GM12872 (cell line): ENCODE results near the gene CFAP92.

ENCODE experiments used
- TF ChIP-seq, protein P1 (sequence below): IDR thresholded peaks from 3 replicates; pipeline ENCODE4 v1.5.1; 2011; ENCODE audit warnings: low read depth, mild to moderate bottlenecking, low read length, moderate library complexity; ENCODE audit not compliant: insufficient read depth

CFAP92 gene

DNA sequence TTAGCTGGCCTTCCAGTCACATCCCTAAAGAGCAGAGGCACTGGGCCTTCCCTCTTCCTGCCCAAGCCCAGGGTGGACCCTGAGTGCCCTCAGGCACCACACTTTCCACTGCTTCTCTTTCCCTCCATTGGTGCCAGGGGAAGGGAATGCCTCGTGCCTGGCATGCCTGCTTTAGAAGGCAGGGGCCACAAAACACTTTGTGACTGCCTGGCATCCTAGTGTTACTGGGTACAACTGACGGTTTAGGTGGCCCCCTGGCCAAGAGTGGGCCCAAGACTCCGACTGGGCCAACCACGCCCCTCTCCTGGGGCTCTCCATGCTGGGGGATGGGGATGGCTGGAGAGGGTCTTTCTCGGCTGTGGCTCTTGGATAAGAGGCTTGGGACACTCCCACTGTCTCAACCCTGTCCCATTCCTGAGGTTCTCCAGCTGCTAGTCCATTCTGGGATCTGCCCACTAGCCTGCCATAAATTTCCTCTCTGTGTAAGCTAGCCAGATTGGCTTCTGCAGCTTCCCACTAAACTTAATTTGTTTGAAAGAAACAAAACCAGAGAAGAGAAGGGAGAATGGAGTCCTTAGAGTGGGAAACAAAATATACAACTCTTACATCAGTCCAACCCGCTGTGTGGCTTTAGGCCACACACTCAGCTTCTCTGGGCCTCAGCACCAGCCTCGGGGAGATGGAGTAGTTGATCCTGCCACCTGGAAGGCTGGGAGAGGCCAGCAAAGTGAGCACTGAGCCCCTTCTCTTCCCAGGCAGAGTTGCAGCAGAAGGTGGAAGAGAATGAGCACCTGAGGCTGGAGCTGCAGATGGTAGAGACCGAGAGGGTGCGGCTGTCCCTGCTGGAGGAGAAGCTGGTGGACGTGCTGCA lies 42.6 kb upstream of the CFAP92 start:
- TF ChIP-seq, protein P1, sequence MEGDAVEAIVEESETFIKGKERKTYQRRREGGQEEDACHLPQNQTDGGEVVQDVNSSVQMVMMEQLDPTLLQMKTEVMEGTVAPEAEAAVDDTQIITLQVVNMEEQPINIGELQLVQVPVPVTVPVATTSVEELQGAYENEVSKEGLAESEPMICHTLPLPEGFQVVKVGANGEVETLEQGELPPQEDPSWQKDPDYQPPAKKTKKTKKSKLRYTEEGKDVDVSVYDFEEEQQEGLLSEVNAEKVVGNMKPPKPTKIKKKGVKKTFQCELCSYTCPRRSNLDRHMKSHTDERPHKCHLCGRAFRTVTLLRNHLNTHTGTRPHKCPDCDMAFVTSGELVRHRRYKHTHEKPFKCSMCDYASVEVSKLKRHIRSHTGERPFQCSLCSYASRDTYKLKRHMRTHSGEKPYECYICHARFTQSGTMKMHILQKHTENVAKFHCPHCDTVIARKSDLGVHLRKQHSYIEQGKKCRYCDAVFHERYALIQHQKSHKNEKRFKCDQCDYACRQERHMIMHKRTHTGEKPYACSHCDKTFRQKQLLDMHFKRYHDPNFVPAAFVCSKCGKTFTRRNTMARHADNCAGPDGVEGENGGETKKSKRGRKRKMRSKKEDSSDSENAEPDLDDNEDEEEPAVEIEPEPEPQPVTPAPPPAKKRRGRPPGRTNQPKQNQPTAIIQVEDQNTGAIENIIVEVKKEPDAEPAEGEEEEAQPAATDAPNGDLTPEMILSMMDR = no peak

DNA sequence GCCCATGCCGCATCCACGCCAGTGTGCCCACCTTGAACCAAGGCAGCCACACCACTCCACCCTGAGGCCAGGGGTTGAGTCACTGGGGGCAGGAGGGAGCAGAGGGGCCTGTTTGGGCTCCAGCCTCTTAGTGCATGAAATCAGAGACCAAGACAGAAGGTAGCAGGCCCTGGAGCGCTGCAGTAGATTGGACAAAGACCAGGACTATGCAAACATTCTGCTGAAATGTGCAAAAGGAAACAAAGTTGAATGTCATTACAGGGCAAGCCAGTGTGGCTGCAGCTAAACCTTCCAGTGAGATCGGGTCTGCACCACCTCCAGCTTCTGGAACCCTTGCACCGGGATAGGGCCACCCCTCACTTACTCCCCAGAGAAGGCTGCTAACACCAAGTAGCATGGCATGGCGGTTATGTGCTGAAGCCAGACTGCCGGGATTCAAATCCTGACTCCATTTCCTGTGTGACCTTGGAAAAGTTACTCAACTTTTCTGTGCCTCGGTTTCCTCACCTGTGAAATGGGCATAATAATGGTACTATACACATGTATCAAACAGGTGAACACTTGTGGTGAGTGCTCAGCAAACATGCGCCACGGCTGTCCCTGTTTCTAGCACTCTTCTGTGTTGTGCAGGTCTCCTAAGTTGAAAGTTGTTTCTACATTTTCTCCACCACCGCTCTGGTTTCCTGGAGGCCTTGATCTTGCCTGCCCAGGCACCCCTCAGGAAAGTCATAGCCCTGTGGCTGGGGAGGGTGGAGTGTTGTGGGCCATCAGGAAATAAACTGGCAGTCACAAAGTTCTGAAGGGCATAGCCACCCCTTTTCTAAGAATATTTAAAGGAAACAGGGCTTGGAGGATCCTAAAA lies 41.7 kb upstream of the CFAP92 start:
- TF ChIP-seq, protein P1 = no peak

DNA sequence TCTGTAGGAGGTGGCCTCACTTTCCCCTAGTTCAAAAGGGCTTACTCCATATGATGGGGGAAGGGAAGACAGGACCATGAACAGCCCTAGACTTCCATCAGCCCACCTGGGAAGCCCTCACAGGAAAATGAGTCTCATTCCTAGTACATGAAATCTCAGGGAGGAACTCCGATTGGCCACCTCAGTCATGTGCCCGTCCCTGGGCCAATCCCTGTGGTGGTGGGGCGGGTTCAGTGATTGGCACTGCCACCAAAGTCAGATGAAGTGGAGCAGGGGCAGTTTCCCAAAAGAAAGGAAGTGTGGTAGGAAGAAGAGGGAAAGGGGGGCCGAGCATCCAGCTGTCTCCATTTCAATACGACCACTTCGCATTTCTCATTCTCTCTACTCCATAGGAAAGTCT lies 40.8 kb upstream of the CFAP92 start:
- TF ChIP-seq, protein P1 = no peak

DNA sequence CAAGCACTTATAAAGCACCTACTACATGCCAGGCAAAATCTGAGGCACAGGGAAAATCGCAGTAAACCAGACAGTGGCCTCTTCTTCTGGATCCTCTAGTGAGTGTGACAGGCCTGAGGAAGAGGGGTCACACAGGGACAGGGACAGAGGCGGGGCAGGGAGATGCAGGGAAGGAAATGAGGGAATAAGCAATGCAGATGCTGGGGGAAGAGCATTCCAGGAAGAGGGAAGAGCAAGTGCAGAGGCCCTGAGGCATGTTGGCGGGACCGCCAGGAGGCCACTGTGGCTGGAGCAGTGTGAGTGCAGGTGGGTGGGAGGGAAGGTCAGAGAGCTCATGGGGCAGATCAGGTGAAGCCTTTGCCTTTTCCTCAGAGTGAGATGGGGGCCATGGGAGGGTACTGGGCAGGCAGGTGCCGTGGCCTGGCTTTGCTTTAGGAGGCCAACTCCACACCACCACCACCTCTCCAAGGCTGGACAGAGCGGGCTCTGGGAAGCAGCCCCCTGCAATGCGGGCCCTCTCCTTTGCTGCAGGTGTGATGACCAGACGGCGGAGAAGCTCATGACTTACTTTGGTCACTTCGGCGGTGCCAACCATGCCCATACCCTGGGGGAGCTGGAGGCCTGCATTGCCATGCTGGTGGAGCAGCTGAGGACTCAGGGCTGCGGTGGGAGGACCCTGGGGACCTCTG lies 39.9 kb upstream of the CFAP92 start:
- TF ChIP-seq, protein P1 = no peak

DNA sequence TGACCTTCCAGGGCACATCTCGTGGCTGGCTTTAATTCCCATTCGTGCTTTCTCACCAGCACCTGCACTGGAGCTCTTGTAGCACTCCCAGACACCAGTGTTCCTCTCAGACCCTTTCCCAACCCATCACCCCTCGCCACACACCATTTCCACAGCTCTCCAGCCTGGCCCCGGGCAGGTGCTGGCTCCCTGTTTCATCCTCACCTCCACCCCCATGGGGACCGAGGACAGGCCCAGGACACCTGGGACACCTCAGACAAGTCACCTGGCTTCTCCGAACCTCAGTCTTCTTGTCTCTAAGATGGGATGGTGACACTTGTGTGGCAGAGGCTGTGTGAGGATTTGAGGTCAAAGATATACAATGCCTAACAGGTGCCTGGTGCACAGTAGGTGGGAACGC lies 39.3 kb upstream of the CFAP92 start:
- TF ChIP-seq, protein P1 = no peak

DNA sequence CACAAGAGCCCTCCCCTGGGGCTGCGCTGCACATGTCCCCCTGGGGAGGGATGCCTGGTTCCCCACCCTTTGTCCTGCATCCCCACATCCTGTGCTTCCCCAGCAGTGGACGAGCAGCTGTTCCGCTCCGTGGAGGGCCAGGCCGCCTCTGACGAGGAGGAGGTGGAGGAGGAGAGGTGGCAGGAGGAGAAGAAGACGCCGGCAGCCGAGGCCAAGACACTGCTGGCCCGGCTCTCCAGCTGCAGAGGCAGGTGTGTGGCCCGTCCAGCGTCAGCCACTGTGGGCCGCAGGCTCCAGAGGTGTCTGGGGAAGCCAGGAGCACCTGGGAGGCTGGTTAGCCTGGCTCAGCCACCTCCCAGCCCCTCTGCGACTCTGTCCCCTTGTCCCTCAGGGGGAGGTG lies 38.8 kb upstream of the CFAP92 start:
- TF ChIP-seq, protein P1 = no peak
